ENCODE data around the gene LSAMP. TPM values are rescaled to one million over a fixed set of nuclear protein-coding genes. Genes with fewer than 3 reads are reported as not detected.

LSAMP gene
- total RNA-seq, 1 donor from 2014 or later = 18.0 TPM

DNA sequence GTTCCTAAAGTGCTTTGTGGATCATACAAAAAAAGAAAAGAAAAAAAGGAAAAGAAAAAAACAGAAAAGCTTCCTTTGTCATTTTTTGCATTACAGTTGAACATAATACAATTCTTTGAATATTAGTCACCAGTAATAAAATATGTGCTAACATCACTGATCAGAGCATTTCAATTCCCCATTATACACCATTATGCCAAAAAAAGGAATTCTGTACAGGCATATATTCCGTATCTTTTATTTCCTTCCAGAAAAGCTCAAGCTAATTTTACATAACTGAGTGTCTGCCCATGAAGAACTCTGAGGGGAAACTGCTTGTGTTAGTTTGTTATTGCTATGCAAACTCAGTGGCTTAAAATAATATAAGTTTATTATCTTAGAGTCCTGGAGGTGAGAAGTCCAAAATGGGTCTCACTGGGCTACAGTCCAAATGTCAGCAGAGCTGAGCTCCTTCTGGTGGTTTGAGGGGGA is 444.1 kb downstream of the LSAMP start:
- Mint-ChIP-seq H3K9me3 (peaks cover 3% of the 10 kb centered on the region), H3K27me3 (ENCODE audit: insufficient read depth, low read depth) (no peaks in the 10 kb centered on the region), H3K27ac (no peak overlapping the region), H3K4me1 (peaks cover 36% of the 10 kb centered on the region), H3K4me3 (no peak overlapping the region), H3K36me3 (peaks cover 4% of the 10 kb centered on the region)
- no peak overlapping the region for H3K4me3 ChIP-seq
- no peak for DNase-seq (ENCODE audit: low spot score)
- no peaks in the 10 kb centered on the region for H3K79me2 ChIP-seq (ENCODE audit: low read depth)
- TF ChIP-seq, protein P1, sequence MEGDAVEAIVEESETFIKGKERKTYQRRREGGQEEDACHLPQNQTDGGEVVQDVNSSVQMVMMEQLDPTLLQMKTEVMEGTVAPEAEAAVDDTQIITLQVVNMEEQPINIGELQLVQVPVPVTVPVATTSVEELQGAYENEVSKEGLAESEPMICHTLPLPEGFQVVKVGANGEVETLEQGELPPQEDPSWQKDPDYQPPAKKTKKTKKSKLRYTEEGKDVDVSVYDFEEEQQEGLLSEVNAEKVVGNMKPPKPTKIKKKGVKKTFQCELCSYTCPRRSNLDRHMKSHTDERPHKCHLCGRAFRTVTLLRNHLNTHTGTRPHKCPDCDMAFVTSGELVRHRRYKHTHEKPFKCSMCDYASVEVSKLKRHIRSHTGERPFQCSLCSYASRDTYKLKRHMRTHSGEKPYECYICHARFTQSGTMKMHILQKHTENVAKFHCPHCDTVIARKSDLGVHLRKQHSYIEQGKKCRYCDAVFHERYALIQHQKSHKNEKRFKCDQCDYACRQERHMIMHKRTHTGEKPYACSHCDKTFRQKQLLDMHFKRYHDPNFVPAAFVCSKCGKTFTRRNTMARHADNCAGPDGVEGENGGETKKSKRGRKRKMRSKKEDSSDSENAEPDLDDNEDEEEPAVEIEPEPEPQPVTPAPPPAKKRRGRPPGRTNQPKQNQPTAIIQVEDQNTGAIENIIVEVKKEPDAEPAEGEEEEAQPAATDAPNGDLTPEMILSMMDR (IDR thresholded peaks at IDR 0.05) = no peak
- TF ChIP-seq EZH2 (IDR thresholded peaks at IDR 0.05) = no peak
- no peak for TF ChIP-seq EZH2phosphoT487 (IDR thresholded peaks at IDR 0.05)
- H4K20me1 ChIP-seq (ENCODE audit: low read depth) = no peaks in the 10 kb centered on the region
- H3K4me1 ChIP-seq = peaks cover 18% of the 10 kb centered on the region
- no peaks in the 10 kb centered on the region for H3K36me3 ChIP-seq
- no peak overlapping the region for H3K9ac ChIP-seq
- no peak overlapping the region for H3K4me2 ChIP-seq
- no peaks in the 10 kb centered on the region for H3F3A ChIP-seq (ENCODE audit: low read depth)
- H3K27me3 ChIP-seq = no peaks in the 10 kb centered on the region
- H2AFZ ChIP-seq (replicated peaks) = no peak overlapping the region
- H3K9me3 ChIP-seq (ENCODE audit: low read depth) = no peaks in the 10 kb centered on the region
- H3K27ac ChIP-seq = no peak overlapping the region

DNA sequence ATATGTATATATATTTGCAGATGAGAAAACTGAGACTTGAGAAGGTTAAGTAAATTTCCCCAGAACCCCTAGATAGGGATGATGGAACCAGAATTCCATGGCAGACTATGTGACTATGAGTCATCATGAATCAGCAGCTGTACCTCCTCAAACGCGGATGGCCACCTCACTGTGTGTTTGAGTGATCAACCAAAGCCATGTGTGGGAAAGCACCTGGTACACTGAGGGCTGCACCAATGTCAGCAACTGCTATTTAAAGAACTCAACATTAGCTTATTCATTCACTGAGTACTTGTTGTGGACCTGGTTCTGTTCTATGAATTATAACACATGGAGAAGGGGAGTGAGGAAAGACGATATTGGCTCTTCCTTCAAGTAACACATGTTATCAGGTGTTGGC is 445.0 kb downstream of the LSAMP start:
- Histone ChIP-seq H3K4me1 (peaks cover 18% of the 10 kb centered on the region), H3F3A (ENCODE audit: low read depth) (no peaks in the 10 kb centered on the region), H3K4me3 (no peak overlapping the region), H3K4me2 (no peak overlapping the region), H3K9ac (no peak overlapping the region), H3K27me3 (no peaks in the 10 kb centered on the region), H2AFZ (replicated peaks) (no peak overlapping the region), H3K36me3 (no peaks in the 10 kb centered on the region), H3K9me3 (ENCODE audit: low read depth) (no peaks in the 10 kb centered on the region), H3K27ac (no peak overlapping the region), H4K20me1 (ENCODE audit: low read depth) (no peaks in the 10 kb centered on the region), H3K79me2 (ENCODE audit: low read depth) (no peaks in the 10 kb centered on the region)
- H3K27me3 Mint-ChIP-seq (ENCODE audit: insufficient read depth, low read depth) = no peaks in the 10 kb centered on the region
- DNase-seq (ENCODE audit: low spot score) = no peak
- H3K4me3 Mint-ChIP-seq = no peak overlapping the region
- H3K4me1 Mint-ChIP-seq = peaks cover 29% of the 10 kb centered on the region
- peaks cover 3% of the 10 kb centered on the region for H3K9me3 Mint-ChIP-seq
- peaks cover 4% of the 10 kb centered on the region for H3K36me3 Mint-ChIP-seq
- H3K27ac Mint-ChIP-seq = no peak overlapping the region
- TF ChIP-seq EZH2phosphoT487 (IDR thresholded peaks at IDR 0.05) (no peak), EZH2 (IDR thresholded peaks at IDR 0.05) (no peak)
- TF ChIP-seq, protein P1 (IDR thresholded peaks at IDR 0.05) = no peak

DNA sequence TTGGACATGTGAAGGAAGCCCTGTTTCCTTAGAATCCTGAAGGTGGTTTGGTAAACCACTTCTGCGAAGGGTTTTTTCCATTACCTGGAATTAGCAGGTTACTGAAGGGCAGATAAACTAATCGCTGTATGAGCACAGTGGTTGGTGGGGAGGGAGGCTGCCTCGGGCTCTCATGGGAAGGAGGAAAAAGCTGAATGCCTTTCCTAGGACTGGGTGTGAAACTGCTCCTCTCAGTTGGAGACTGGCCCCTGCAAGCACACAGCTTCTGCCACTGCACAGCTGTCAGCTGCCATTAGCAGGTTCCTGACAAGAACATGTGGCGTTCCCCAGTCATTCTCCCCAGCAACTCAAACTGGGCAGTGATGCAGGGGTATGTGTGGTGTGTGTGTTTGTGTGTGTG is 445.7 kb downstream of the LSAMP start:
- no peak overlapping the region for H3K9ac ChIP-seq
- H3K27ac Mint-ChIP-seq = peak overlapping the region; percentile 11
- peaks cover 26% of the 10 kb centered on the region for H3K4me1 Mint-ChIP-seq

More for the DNA sequence above, 445.7 kb downstream of the LSAMP start:
- H3K27me3 Mint-ChIP-seq (ENCODE audit: insufficient read depth, low read depth) = no peaks in the 10 kb centered on the region
- peaks cover 3% of the 10 kb centered on the region for H3K9me3 Mint-ChIP-seq
- Histone ChIP-seq H3K4me3 (no peak overlapping the region), H3K79me2 (ENCODE audit: low read depth) (no peaks in the 10 kb centered on the region), H3K4me1 (peaks cover 18% of the 10 kb centered on the region), H3K9me3 (ENCODE audit: low read depth) (no peaks in the 10 kb centered on the region), H3K36me3 (no peaks in the 10 kb centered on the region), H3K27ac (no peak overlapping the region), H4K20me1 (ENCODE audit: low read depth) (no peaks in the 10 kb centered on the region), H3K4me2 (peak overlapping the region; percentile 40), H3K27me3 (no peaks in the 10 kb centered on the region), H2AFZ (replicated peaks) (no peak overlapping the region), H3F3A (ENCODE audit: low read depth) (no peaks in the 10 kb centered on the region)
- no peak overlapping the region for H3K4me3 Mint-ChIP-seq
- DNase-seq (ENCODE audit: low spot score) = peak; percentile 32
- H3K36me3 Mint-ChIP-seq = peaks cover 4% of the 10 kb centered on the region
- TF ChIP-seq EZH2phosphoT487 (IDR thresholded peaks at IDR 0.05) = no peak
- no peak for TF ChIP-seq EZH2 (IDR thresholded peaks at IDR 0.05)
- TF ChIP-seq, protein P1 (IDR thresholded peaks at IDR 0.05) = no peak

Measured in neural progenitor cell (in vitro differentiated cells).